NT2/D1 (cell line): Measurements from ENCODE around the gene ARSG.

Experiments used
- SUZ12 ChIP-seq: IDR thresholded peaks from 2 replicates; pipeline ENCODE4 v1.6.1; 2011; ENCODE audit not compliant: insufficient read length, insufficient read depth; ENCODE audit errors: extremely low read depth
- YY1 ChIP-seq: IDR thresholded peaks from 2 replicates; pipeline ENCODE4 v1.6.1; 2011; ENCODE audit not compliant: insufficient read length, insufficient read depth

GRCh38 chr17:68359791-68360535 lies 68.7 kb downstream of the ARSG start:
- TF ChIP-seq SUZ12 (no peak), YY1 (no peak)
